OCI-LY7 (cell line): ENCODE results near the gene JUNB. TPM values are rescaled to one million over a fixed set of nuclear protein-coding genes. Genes with fewer than 3 reads are reported as not detected.

ENCODE experiments used
- BruUV-seq: library from RNA; stranded (reverse); fragments of 400-500 nt; replicated peaks from 2 replicates; lab custom pipeline; 2021; lab: Mats Ljungman, UMichigan
- CTCF ChIA-PET: fragments of 300-600 bp; sonication (Branson Sonifier 250); formaldehyde crosslinking; loops from one replicate; lab custom pipeline; 2022; ENCODE audit warnings: antibody characterized with exemption; ENCODE audit not compliant: unreplicated experiment; lab: Charles Lee
- POLR2A ChIA-PET: fragments of 300-600 bp; sonication (Branson Sonifier 250); formaldehyde crosslinking; loops from one replicate; lab custom pipeline; 2022; ENCODE audit warnings: antibody characterized with exemption; lab: Charles Lee
- DNase-seq: peaks from one replicate; pipeline ENCODE4 v3.0.0-alpha.2; 2015; ENCODE audit warnings: low spot score
- H2AFZ ChIP-seq: fragments of 200-600 bp; sonication (generic), shearing (Covaris generic); 2 replicates; pipeline ENCODE4 v1.6.1; 2014; ENCODE audit warnings: mild to moderate bottlenecking, antibody characterized with exemption, low read length, moderate library complexity
- H3K27ac ChIP-seq: fragments of 200-600 bp; sonication (generic); 2 replicates; pipeline ENCODE4 v1.5.1; 2014; ENCODE audit warnings: mixed run types, low read depth, mild to moderate bottlenecking, moderate library complexity, low read length, inconsistent platforms; ENCODE audit not compliant: poor library complexity, severe bottlenecking
- H3K36me3 ChIP-seq: fragments of 200-600 bp; sonication (generic); 2 replicates; pipeline ENCODE4 v1.6.1; 2014; ENCODE audit warnings: mild to moderate bottlenecking, antibody characterized with exemption, low read length, moderate library complexity, mixed read lengths; ENCODE audit not compliant: insufficient read depth
- H3K4me1 ChIP-seq: fragments of 200-600 bp; sonication (generic); 2 replicates; pipeline ENCODE4 v1.5.1; 2014; ENCODE audit warnings: mild to moderate bottlenecking, low read length; ENCODE audit not compliant: insufficient read depth, poor library complexity, severe bottlenecking
- H3K4me2 ChIP-seq: fragments of 200-600 bp; sonication (generic); 2 replicates; pipeline ENCODE4 v1.6.1; 2014; ENCODE audit warnings: mild to moderate bottlenecking, low read length
- H3K4me3 ChIP-seq: fragments of 200-600 bp; sonication (generic); 2 replicates; pipeline ENCODE4 v1.5.1; 2014; ENCODE audit warnings: mild to moderate bottlenecking, low read depth, low read length; ENCODE audit not compliant: poor library complexity, severe bottlenecking
- H3K79me2 ChIP-seq: fragments of 200-600 bp; sonication (generic); 2 replicates; pipeline ENCODE4 v1.6.1; 2016; ENCODE audit warnings: low read depth, mild to moderate bottlenecking, low read length, moderate library complexity, mixed read lengths; ENCODE audit not compliant: insufficient read depth
- H3K9me2 ChIP-seq: fragments of 200-600 bp; sonication (generic); 2 replicates; pipeline ENCODE4 v1.6.1; 2016; ENCODE audit warnings: mild to moderate bottlenecking, low read length, mixed read lengths; ENCODE audit not compliant: insufficient read depth
- H3K9me3 ChIP-seq: fragments of 200-600 bp; sonication (generic); 2 replicates; pipeline ENCODE4 v1.6.1; 2014; ENCODE audit warnings: mild to moderate bottlenecking, mixed run types, low read length, mixed read lengths
- H4K20me1 ChIP-seq: fragments of 200-600 bp; sonication (generic); 2 replicates; pipeline ENCODE4 v1.6.1; 2014; ENCODE audit warnings: mild to moderate bottlenecking, antibody characterized with exemption, low read length, moderate library complexity, mixed read lengths; ENCODE audit not compliant: insufficient read depth
- CTCF ChIP-seq: fragments of 200-600 bp; sonication (generic); conservative IDR thresholded peaks from 2 replicates; pipeline ENCODE4 v1.5.1; 2014; ENCODE audit warnings: mild to moderate bottlenecking, antibody characterized with exemption, low read length, moderate library complexity, mixed read lengths
- EZH2phosphoT487 ChIP-seq: fragments of 200-600 bp; sonication (generic); IDR thresholded peaks from 2 replicates; pipeline ENCODE4 v1.6.1; 2018; ENCODE audit warnings: low read depth, borderline replicate concordance, mild to moderate bottlenecking, mixed run types, antibody characterized with exemption, low read length, moderate library complexity, mixed read lengths
- intact Hi-C: fragments of 100-400 bp; cut with micrococcal nuclease; formaldehyde crosslinking; loops from one replicate; pipeline ENCODE4 v1.10.0; 2022; ENCODE audit not compliant: unreplicated experiment
- total RNA-seq, 2 experiments: library from RNA; depleted of rRNA in 1 of 2; stranded (reverse); fragments of >200 nt in 1 of 2; shearing (Covaris generic) in 1 of 2; gene quantifications; 2 replicates each; pipeline ENCODE4 v1.2.3, GENCODE V29; 2014 to 2022

Gene JUNB
- total RNA-seq, 2 experiments from 2014 or later = 31.8 to 45.5 TPM

DNA sequence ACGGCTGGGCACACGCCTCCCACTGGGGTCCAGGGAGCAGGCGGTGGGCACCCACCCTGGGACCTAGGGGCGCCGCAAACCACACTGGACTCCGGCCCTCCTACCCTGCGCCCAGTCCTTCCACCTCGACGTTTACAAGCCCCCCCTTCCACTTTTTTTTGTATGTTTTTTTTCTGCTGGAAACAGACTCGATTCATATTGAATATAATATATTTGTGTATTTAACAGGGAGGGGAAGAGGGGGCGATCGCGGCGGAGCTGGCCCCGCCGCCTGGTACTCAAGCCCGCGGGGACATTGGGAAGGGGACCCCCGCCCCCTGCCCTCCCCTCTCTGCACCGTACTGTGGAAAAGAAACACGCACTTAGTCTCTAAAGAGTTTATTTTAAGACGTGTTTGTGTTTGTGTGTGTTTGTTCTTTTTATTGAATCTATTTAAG lies 1.6 kb downstream of the JUNB start:
- ChIA-PET CTCF (interaction anchor here (0.6 to 2.8 kb wide), 4 partner anchors 9 to 1386 kb away, joined by 3 to 20 read pairs (median 3); no protein-coding TSS in a partner anchor), POLR2A (interaction anchor here (0.6 to 2.2 kb wide), 7 partner anchors 9 to 59 kb away, joined by 3 to 5 read pairs (median 3); partner anchors contain the start of genes RNASEH2A, THSD8 and TRIR)
- peak overlapping the region; percentile 77 for H3K27ac ChIP-seq
- intact Hi-C loops = loop anchor here (2.0 to 5.0 kb wide), 2 partner anchors 58 to 71 kb away; partner anchors contain the start of genes TNPO2 and TRIR
- no peak overlapping the region; the same call in 1 of the 2 replicates for H2AFZ ChIP-seq
- H3K4me1 ChIP-seq = peaks cover 45% of the 10 kb centered on the region
- DNase-seq = no peak
- no peaks in the 10 kb centered on the region for H3K9me3 ChIP-seq
- peak overlapping the region; percentile 95 for H3K4me2 ChIP-seq
- H3K36me3 ChIP-seq = 0 out of 2 replicates have a peak, but pooled peaks cover 3% of the 10 kb centered on the region
- peaks cover 8% of the 10 kb centered on the region for H3K79me2 ChIP-seq
- TF ChIP-seq EZH2phosphoT487 (no peak), CTCF (no peak)
- no peaks in the 10 kb centered on the region; the same call in 1 of the 2 replicates for H4K20me1 ChIP-seq
- BruUV-seq = TSS peak; percentile 90
- H3K4me3 ChIP-seq = peak overlapping the region; percentile 84
- no peaks in the 10 kb centered on the region for H3K9me2 ChIP-seq

GRCh38 chr19:12793290-12794195 lies 2.3 kb downstream of the JUNB start:
- no peaks in the 10 kb centered on the region for H3K9me2 ChIP-seq
- no peak for TF ChIP-seq EZH2phosphoT487
- no peak for TF ChIP-seq CTCF
- H2AFZ ChIP-seq = no peak overlapping the region
- no peaks in the 10 kb centered on the region; the same call in 1 of the 2 replicates for H4K20me1 ChIP-seq
- H3K27ac ChIP-seq = peak overlapping the region; percentile 77
- H3K4me1 ChIP-seq = peaks cover 42% of the 10 kb centered on the region
- DNase-seq = peak; percentile 91
- H3K79me2 ChIP-seq = peaks cover 8% of the 10 kb centered on the region
- H3K9me3 ChIP-seq = no peaks in the 10 kb centered on the region
- peak overlapping the region; percentile 95 for H3K4me2 ChIP-seq
- ChIA-PET CTCF (interaction anchor here (0.6 to 2.8 kb wide), 4 partner anchors 10 to 99 kb away, joined by 3 to 20 read pairs (median 6); no protein-coding TSS in a partner anchor), POLR2A (interaction anchor here (0.6 to 2.2 kb wide), 5 partner anchors 9 to 55 kb away, joined by 3 to 5 read pairs (median 4); partner anchors contain the start of gene THSD8)
- no TSS peak for BruUV-seq
- peak overlapping the region; percentile 84 for H3K4me3 ChIP-seq
- H3K36me3 ChIP-seq = 0 out of 2 replicates have a peak, but pooled peaks cover 3% of the 10 kb centered on the region
- intact Hi-C loops = loop anchor here (2.0 to 5.0 kb wide), 2 partner anchors 59 to 71 kb away; partner anchors contain the start of genes TNPO2 and TRIR
